OCI-LY1 (cell line): ENCODE measurements around the gene SERPIND1.

ENCODE experiments used
- CTCF ChIP-seq: fragments of 200-600 bp; sonication (generic), shearing (Covaris generic); IDR thresholded peaks from 2 replicates; pipeline ENCODE4 v1.5.1; 2017; ENCODE audit warnings: mild to moderate bottlenecking, antibody characterized with exemption, low read length, moderate library complexity, mixed read lengths
- EZH2 ChIP-seq: fragments of 200-600 bp; sonication (generic), shearing (Covaris generic); IDR thresholded peaks from 2 replicates; pipeline ENCODE4 v1.8.0; 2017; ENCODE audit warnings: borderline replicate concordance, mixed run types, mild to moderate bottlenecking, antibody characterized with exemption, low read length, moderate library complexity, mixed read lengths

GRCh38 chr22:20804650-20805049 lies 30.7 kb downstream of the SERPIND1 start:
- TF ChIP-seq CTCF: no peak
- no peak for TF ChIP-seq EZH2
